Spleen (tissue), 11 donors: Measurements from ENCODE around the gene LGI4. TPM values are rescaled to one million over a fixed set of nuclear protein-coding genes. Genes with fewer than 3 reads are reported as not detected.

Experiments
- DNase-seq: peaks from one replicate; pipeline ENCODE4 v3.0.0-alpha.2; 2020
- H3K27ac ChIP-seq, 8 donors: fragments of 200-600 bp; sonication (generic) in 7 of 8; 1 replicate in 4 of 8; 2 replicates in 4 of 8; pipeline versions ENCODE4 v1.5.0 to v1.8.0; 2016 to 2021; ENCODE audit warnings: inconsistent platforms in 4 of 8, mild to moderate bottlenecking in 4 of 8, moderate library complexity in 1 of 8
- H3K27me3 ChIP-seq, 7 donors: fragments of 200-600 bp; sonication (generic) in 6 of 7; replicated peaks in 1 of 7; 1 replicate in 4 of 7; 2 replicates in 3 of 7; pipeline versions ENCODE4 v1.5.0 to v1.8.0; 2016 to 2021; ENCODE audit warnings: inconsistent platforms in 3 of 7, mild to moderate bottlenecking in 1 of 7
- H3K36me3 ChIP-seq, 6 donors: fragments of 200-600 bp; sonication (generic) in 5 of 6; 1 replicate in 4 of 6; 2 replicates in 2 of 6; pipeline versions ENCODE4 v1.5.0 to v1.8.0; 2016 to 2021; ENCODE audit warnings: inconsistent platforms in 2 of 6
- H3K4me1 ChIP-seq, 6 donors: fragments of 200-600 bp; sonication (generic) in 5 of 6; 1 replicate in 3 of 6; 2 replicates in 3 of 6; pipeline versions ENCODE4 v1.5.0 to v1.8.0; 2016 to 2021; ENCODE audit warnings: inconsistent platforms in 3 of 6
- H3K4me3 ChIP-seq, 8 donors: fragments of 200-600 bp; sonication (generic) in 7 of 8; 1 replicate in 4 of 8; 2 replicates in 4 of 8; pipeline versions ENCODE4 v1.5.0 to v1.8.0; 2016 to 2021; ENCODE audit warnings: inconsistent platforms in 4 of 8, mild to moderate bottlenecking in 4 of 8, moderate library complexity in 2 of 8
- H3K9me3 ChIP-seq, 8 donors: fragments of 200-600 bp; sonication (generic) in 7 of 8; 1 replicate in 4 of 8; 2 replicates in 4 of 8; pipeline versions ENCODE4 v1.5.0 to v1.8.0; 2016 to 2021; ENCODE audit warnings: inconsistent platforms in 4 of 8
- POLR2A ChIP-seq, 3 donors: fragments of 450-650 bp; IDR thresholded peaks; one replicate each; pipeline ENCODE4 v1.5.1; 2017; ENCODE audit warnings: antibody characterized with exemption in 3 of 3, mild to moderate bottlenecking in 1 of 3
- POLR2AphosphoS5 ChIP-seq, 3 donors: sonication (generic); formaldehyde crosslinking; IDR thresholded peaks; one replicate each; pipeline ENCODE4 v1.5.1; 2017; ENCODE audit warnings: antibody characterized with exemption in 3 of 3
- WGBS, 5 donors: extraction: QIAGEN DNeasy Blood & Tissue Kit in 3 of 5; methylation state at CpG; one replicate each; pipeline versions ENCODE4 v1.1.5 to v1.1.7; 2013 to 2018; 5-methylcytosine and 5-hydroxymethylcytosine counted together
- intact Hi-C: fragments of 100-400 bp; cut with DNase I; formaldehyde crosslinking; loops from one replicate; pipeline ENCODE4 v1.15.0; 2023; ENCODE audit warnings: low total_unique reads
- polyA plus RNA-seq, 3 donors: library from polyadenylated mRNA; stranded (reverse); fragments of 200-250 nt; gene quantifications; one replicate each; pipeline ENCODE4 v1.2.1, GENCODE V29; 2013
- total RNA-seq, 7 donors: library from RNA; depleted of rRNA in 3 of 7; stranded (reverse); fragments of >200 nt in 3 of 7; fragmentation: NEBNext Ultra II Directional in 4 of 7; extraction: Animal tissue kit (Norgen Biotek cat#: 25700) in 4 of 7; gene quantifications; one replicate each; pipeline versions ENCODE4 v1.1.0 to v1.2.1, GENCODE V29; 2016 to 2021
- TF ChIP-seq, protein P1 (sequence below), 11 experiments: fragments of 200-600 bp in 7 of 11; fragments of 450-650 bp in 4 of 11; sonication (generic) in 4 of 11; IDR thresholded peaks in 8 of 11; conservative IDR thresholded peaks in 3 of 11; 1 replicate in 7 of 11; 2 replicates in 4 of 11; pipeline versions ENCODE4 v1.4.0 to v1.8.0; 2016 to 2021; ENCODE audit warnings: antibody characterized with exemption in 11 of 11, inconsistent platforms in 4 of 11, mild to moderate bottlenecking in 1 of 11
- donor health status: healthy with polysubstance abuse.
- donor health status: DM: no; HTN: no; CAD: no; lungs with moderate emphysema.
- donor health status: DM: no; HTN: no; CAD: no.
- donor health status: Bipolar disorder and iron deficiency.
- donor health status: healthy.
- donor health status: DM: no; HTN: no; CAD: no.
- donor health status: DM: yes; HTN: yes; CAD: no.

The LGI4 gene
- total and polyA plus RNA-seq, 10 donors = 0.68 to 9.7 (median 1.6) TPM; not detected in 1

- peaks cover 0 to 64% (median 18%) of the 10 kb centered on the region in 7 donors for H3K27me3 ChIP-seq
- 16 to 24% (median 17%) methylated on average over 21 of the region's 21 CpGs for WGBS, 5 donors
- DNase-seq = no peak
- no peaks in the 10 kb centered on the region for H3K9me3 ChIP-seq
- H3K27ac ChIP-seq = peak overlapping the region in 4 of 8 donors; percentile 3 to 65 (median 55)
- peak overlapping the region in 6 of 8 donors; percentile 3 to 65 (median 26) for H3K4me3 ChIP-seq
- H3K4me1 ChIP-seq = peaks cover 13 to 77% (median 46%) of the 10 kb centered on the region in 6 donors
- no peaks in the 10 kb centered on the region for H3K36me3 ChIP-seq
- TF ChIP-seq, protein P1, sequence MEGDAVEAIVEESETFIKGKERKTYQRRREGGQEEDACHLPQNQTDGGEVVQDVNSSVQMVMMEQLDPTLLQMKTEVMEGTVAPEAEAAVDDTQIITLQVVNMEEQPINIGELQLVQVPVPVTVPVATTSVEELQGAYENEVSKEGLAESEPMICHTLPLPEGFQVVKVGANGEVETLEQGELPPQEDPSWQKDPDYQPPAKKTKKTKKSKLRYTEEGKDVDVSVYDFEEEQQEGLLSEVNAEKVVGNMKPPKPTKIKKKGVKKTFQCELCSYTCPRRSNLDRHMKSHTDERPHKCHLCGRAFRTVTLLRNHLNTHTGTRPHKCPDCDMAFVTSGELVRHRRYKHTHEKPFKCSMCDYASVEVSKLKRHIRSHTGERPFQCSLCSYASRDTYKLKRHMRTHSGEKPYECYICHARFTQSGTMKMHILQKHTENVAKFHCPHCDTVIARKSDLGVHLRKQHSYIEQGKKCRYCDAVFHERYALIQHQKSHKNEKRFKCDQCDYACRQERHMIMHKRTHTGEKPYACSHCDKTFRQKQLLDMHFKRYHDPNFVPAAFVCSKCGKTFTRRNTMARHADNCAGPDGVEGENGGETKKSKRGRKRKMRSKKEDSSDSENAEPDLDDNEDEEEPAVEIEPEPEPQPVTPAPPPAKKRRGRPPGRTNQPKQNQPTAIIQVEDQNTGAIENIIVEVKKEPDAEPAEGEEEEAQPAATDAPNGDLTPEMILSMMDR (IDR thresholded peaks at IDR 0.05 in 8 of 11, conservative IDR thresholded peaks at IDR 0.05 in 3 of 11) = no peak
- no peak for TF ChIP-seq POLR2AphosphoS5 (IDR thresholded peaks at IDR 0.05)
- TF ChIP-seq POLR2A (IDR thresholded peaks at IDR 0.05) = no peak
- intact Hi-C loops = no loop called here
Observed at GRCh38 chr19:35141837-35142605, 7.2 kb upstream of the LGI4 start.

GRCh38 chr19:35140962-35141836 lies 6.3 kb upstream of the LGI4 start:
- H3K27me3 ChIP-seq = peaks cover 0 to 64% (median 18%) of the 10 kb centered on the region in 7 donors
- TF ChIP-seq, protein P1 (IDR thresholded peaks at IDR 0.05 in 8 of 11, conservative IDR thresholded peaks at IDR 0.05 in 3 of 11) = peak; percentile 16 to 72 (median 43)
- TF ChIP-seq POLR2AphosphoS5 (IDR thresholded peaks at IDR 0.05) (peak; percentile 58 to 73 (median 63)), POLR2A (IDR thresholded peaks at IDR 0.05) (no peak)
- peak overlapping the region in 7 of 8 donors; percentile 3 to 65 (median 25) for H3K4me3 ChIP-seq
- no peaks in the 10 kb centered on the region for H3K9me3 ChIP-seq
- intact Hi-C loops = no loop called here
- peak overlapping the region in 4 of 8 donors; percentile 66 to 79 (median 74) for H3K27ac ChIP-seq
- 1 to 3% (median 1%) methylated on average over 27 to 48 of the region's 48 CpGs for WGBS, 5 donors
- H3K4me1 ChIP-seq = peaks cover 14 to 85% (median 48%) of the 10 kb centered on the region in 6 donors
- DNase-seq = peak; percentile 97
- H3K36me3 ChIP-seq = no peaks in the 10 kb centered on the region

- intact Hi-C loops = no loop called here
- H3K4me3 ChIP-seq = peak overlapping the region in 3 of 8 donors; percentile 14 to 65 (median 23)
Observed at GRCh38 chr19:35140207-35140961, 5.5 kb upstream of the LGI4 start.

More at GRCh38 chr19:35140207-35140961, 5.5 kb upstream of the LGI4 start:
- Histone ChIP-seq H3K36me3 (no peaks in the 10 kb centered on the region), H3K4me1 (peaks cover 19 to 93% (median 53%) of the 10 kb centered on the region in 6 donors), H3K27ac (peak overlapping the region in 7 of 8 donors; percentile 66 to 79 (median 72)), H3K27me3 (peaks cover 0 to 64% (median 18%) of the 10 kb centered on the region in 7 donors), H3K9me3 (no peaks in the 10 kb centered on the region)
- no peak for DNase-seq
- WGBS, 5 donors = 56 to 72% (median 69%) methylated on average over 12 of the region's 12 CpGs
- TF ChIP-seq POLR2A (IDR thresholded peaks at IDR 0.05) (no peak), POLR2AphosphoS5 (IDR thresholded peaks at IDR 0.05) (no peak)
- TF ChIP-seq, protein P1 (IDR thresholded peaks at IDR 0.05 in 8 of 11, conservative IDR thresholded peaks at IDR 0.05 in 3 of 11) = no peak
